ENCODE results near the gene HAUS7. TPM values are rescaled to one million over a fixed set of nuclear protein-coding genes. Genes with fewer than 3 reads are reported as not detected.

HAUS7 gene
- total RNA-seq, 1 experiment from 2014 or later, result 28.9 TPM

DNA sequence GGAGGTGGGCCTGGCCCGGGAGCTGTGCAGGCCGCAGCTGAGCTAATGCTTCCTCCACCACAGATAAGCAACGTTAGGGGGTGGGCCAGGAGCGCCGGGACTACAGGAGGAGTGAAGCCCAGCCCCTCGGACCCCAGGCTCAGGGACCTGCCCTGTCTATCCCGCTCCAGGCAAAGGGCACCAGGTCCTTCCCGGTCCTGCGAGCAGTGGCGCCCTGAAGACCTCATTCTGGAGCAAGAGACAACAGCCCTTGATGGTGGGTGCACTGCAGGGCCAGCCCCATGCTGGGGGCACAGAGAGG is 23.8 kb downstream of the HAUS7 start:
- Histone ChIP-seq H3K27ac (ENCODE audit: low read depth, low read length) (no peak overlapping the region), H3K36me3 (ENCODE audit: control insufficient read depth in 1 of 2, insufficient read depth in 2 of 2, low read length in 2 of 2) (no peaks in the 10 kb centered on the region), H4K20me1 (ENCODE audit: insufficient read depth) (no peaks in the 10 kb centered on the region), H3K79me2 (ENCODE audit: insufficient read depth, low read length) (no peaks in the 10 kb centered on the region), H3K9me2 (ENCODE audit: insufficient read depth) (no peaks in the 10 kb centered on the region), H3K4me3 (replicated peaks in 1 of 2; ENCODE audit: low read depth in 1 of 2, low read length in 2 of 2) (no peak overlapping the region), H3K4me2 (ENCODE audit: low read length) (no peak overlapping the region), H3K27me3 (ENCODE audit: insufficient read depth, low read length) (no peaks in the 10 kb centered on the region), H2AFZ (ENCODE audit: low read depth, low read length, poor library complexity, severe bottlenecking) (no peak overlapping the region), H3K4me1 (ENCODE audit: control insufficient read depth in 1 of 2, insufficient read depth in 2 of 2, low read length in 2 of 2) (peaks cover 0 to 7% of the 10 kb centered on the region in 2 experiments; a peak in 1 of 4 replicates), H3K9ac (ENCODE audit: low read length) (no peak overlapping the region), H3K9me3 (ENCODE audit: control insufficient read depth in 1 of 2, insufficient read depth in 1 of 2, low read depth in 1 of 2, low read length in 2 of 2) (no peaks in the 10 kb centered on the region)
- ChIA-PET RAD21 (ENCODE audit: low non-redundant PET in 1 of 2, low total read pairs in 2 of 2, uncharacterized antibody in 2 of 2, unreplicated experiment in 2 of 2) (no interaction called here), POLR2A (no interaction called here), CTCF (no interaction called here)
- intact Hi-C loops (cut with micrococcal nuclease), result no loop called here
- BruUV-seq (replicated peaks), result no TSS peak
- TF ChIP-seq ZFX (IDR thresholded peaks at IDR 0.05), result no peak
- TF ChIP-seq TCF7L2 (IDR thresholded peaks at IDR 0.05; ENCODE audit: borderline replicate concordance, extremely low read depth, insufficient read depth, insufficient read length), result no peak
- TF ChIP-seq FOSL1 (IDR thresholded peaks at IDR 0.05; ENCODE audit: low read depth), result no peak
- no peak for TF ChIP-seq SRF (IDR thresholded peaks at IDR 0.05; ENCODE audit: low read depth)
- no peak for TF ChIP-seq ELF1 (IDR thresholded peaks at IDR 0.05; ENCODE audit: borderline replicate concordance, low read depth)
- no peak for TF ChIP-seq POLR2A (IDR thresholded peaks at IDR 0.05; ENCODE audit: borderline replicate concordance, extremely low read depth, insufficient read depth, insufficient read length)
- no peak for TF ChIP-seq EZH2phosphoT487 (IDR thresholded peaks at IDR 0.05; ENCODE audit: borderline replicate concordance)
- TF ChIP-seq ZNF274 (IDR thresholded peaks at IDR 0.05; ENCODE audit: low read depth, low read length), result no peak
- no peak for TF ChIP-seq RAD21 (IDR thresholded peaks at IDR 0.05; ENCODE audit: low read depth)
- no peak for TF ChIP-seq EZH2 (IDR thresholded peaks at IDR 0.05)
- TF ChIP-seq POLR2AphosphoS5 (IDR thresholded peaks at IDR 0.05; ENCODE audit: low read depth, low read length), result no peak
- TF ChIP-seq YY1 (IDR thresholded peaks at IDR 0.05; ENCODE audit: extremely low read depth, insufficient replicate concordance, low read depth, low read length), result no peak
- no peak for TF ChIP-seq ZBTB33 (IDR thresholded peaks at IDR 0.05; ENCODE audit: extremely low read depth, insufficient replicate concordance, low read length)
- no peak for TF ChIP-seq REST (IDR thresholded peaks at IDR 0.05; ENCODE audit: low read depth)
- no peak for TF ChIP-seq SP1 (IDR thresholded peaks at IDR 0.05; ENCODE audit: low read depth)
- TF ChIP-seq CBX3 (IDR thresholded peaks at IDR 0.05; ENCODE audit: low read depth), result no peak
- no peak for ATAC-seq
- DNase-seq (ENCODE audit: low read depth, low spot score), result no peak

All from HCT116 (cell line).